ENCODE results near the gene JPH4.
A peak's percentile ranks its signal among the peaks of the same experiment; 100 is the strongest.

Gene JPH4

GRCh38 chr14:23567186-23568020 lies 11.2 kb downstream of the JPH4 start, which contains the start of gene AP1G2:
AP1G2 (minus strand) TSS chr14:23567791; CDS start chr14:23567314, 477 bp downstream.
- Mint-ChIP-seq H3K4me1 (peaks cover 49% of the 10 kb centered on the region), H3K36me3 (ENCODE audit: low read depth) (peaks cover 11% of the 10 kb centered on the region), H3K4me3 (peak within 1 kb of the TSS; percentile 98), H3K27ac (peak within 1 kb of the TSS; percentile 91), H3K9me3 (no peaks in the 10 kb centered on the region), H3K27me3 (ENCODE audit: low read depth, poor library complexity) (no peaks in the 10 kb centered on the region)
- DNase-seq = peak; percentile 86
- TF ChIP-seq, protein P1, sequence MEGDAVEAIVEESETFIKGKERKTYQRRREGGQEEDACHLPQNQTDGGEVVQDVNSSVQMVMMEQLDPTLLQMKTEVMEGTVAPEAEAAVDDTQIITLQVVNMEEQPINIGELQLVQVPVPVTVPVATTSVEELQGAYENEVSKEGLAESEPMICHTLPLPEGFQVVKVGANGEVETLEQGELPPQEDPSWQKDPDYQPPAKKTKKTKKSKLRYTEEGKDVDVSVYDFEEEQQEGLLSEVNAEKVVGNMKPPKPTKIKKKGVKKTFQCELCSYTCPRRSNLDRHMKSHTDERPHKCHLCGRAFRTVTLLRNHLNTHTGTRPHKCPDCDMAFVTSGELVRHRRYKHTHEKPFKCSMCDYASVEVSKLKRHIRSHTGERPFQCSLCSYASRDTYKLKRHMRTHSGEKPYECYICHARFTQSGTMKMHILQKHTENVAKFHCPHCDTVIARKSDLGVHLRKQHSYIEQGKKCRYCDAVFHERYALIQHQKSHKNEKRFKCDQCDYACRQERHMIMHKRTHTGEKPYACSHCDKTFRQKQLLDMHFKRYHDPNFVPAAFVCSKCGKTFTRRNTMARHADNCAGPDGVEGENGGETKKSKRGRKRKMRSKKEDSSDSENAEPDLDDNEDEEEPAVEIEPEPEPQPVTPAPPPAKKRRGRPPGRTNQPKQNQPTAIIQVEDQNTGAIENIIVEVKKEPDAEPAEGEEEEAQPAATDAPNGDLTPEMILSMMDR (IDR thresholded peaks at IDR 0.05) = no peak

DNA sequence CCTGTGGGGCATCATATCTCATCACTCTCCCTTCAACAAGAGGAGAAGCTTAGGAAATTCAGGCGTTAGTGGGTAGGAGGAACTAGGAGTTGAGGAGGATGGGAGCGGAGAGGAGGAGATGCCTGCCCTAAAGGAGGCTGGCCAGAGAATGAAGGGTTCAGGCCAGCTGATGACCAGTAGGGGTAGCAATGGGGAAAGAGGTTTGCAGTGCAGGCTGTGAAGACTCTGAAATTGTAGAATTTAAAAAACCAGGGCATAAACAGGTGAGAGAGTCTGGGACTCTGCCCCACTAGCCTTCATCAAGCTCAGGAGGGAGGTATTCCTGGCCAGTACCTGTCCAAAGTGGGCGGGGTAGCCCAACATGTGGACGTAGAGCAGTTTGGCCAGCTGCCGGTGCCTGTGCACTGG lies 11.8 kb downstream of the JPH4 start:
- Mint-ChIP-seq H3K36me3 (ENCODE audit: low read depth) (peaks cover 12% of the 10 kb centered on the region), H3K4me1 (peaks cover 42% of the 10 kb centered on the region), H3K27ac (no peak overlapping the region), H3K4me3 (peak overlapping the region; percentile 98), H3K27me3 (ENCODE audit: low read depth, poor library complexity) (no peaks in the 10 kb centered on the region), H3K9me3 (no peaks in the 10 kb centered on the region)
- DNase-seq = no peak
- TF ChIP-seq, protein P1 (IDR thresholded peaks at IDR 0.05) = no peak

GRCh38 chr14:23566112-23566777 lies 12.3 kb downstream of the JPH4 start:
- peaks cover 39% of the 10 kb centered on the region for H3K4me1 Mint-ChIP-seq
- TF ChIP-seq, protein P1 (IDR thresholded peaks at IDR 0.05) = no peak
- H3K9me3 Mint-ChIP-seq = no peaks in the 10 kb centered on the region
- H3K27me3 Mint-ChIP-seq (ENCODE audit: low read depth, poor library complexity) = no peaks in the 10 kb centered on the region
- no peak for DNase-seq
- H3K27ac Mint-ChIP-seq = no peak overlapping the region
- peak overlapping the region; percentile 98 for H3K4me3 Mint-ChIP-seq
- H3K36me3 Mint-ChIP-seq (ENCODE audit: low read depth) = peaks cover 17% of the 10 kb centered on the region

GRCh38 chr14:23565626-23566025 lies 13.0 kb downstream of the JPH4 start:
- peaks cover 20% of the 10 kb centered on the region for H3K36me3 Mint-ChIP-seq (ENCODE audit: low read depth)
- H3K4me3 Mint-ChIP-seq = no peak overlapping the region

GRCh38 chr14:23564876-23565275 lies 13.7 kb downstream of the JPH4 start:
- TF ChIP-seq, protein P1 (IDR thresholded peaks at IDR 0.05) = no peak
- DNase-seq = no peak
- peaks cover 27% of the 10 kb centered on the region for H3K36me3 Mint-ChIP-seq (ENCODE audit: low read depth)
- no peaks in the 10 kb centered on the region for H3K9me3 Mint-ChIP-seq
- H3K4me3 Mint-ChIP-seq = no peak overlapping the region
- H3K27ac Mint-ChIP-seq = no peak overlapping the region
- H3K4me1 Mint-ChIP-seq = peaks cover 35% of the 10 kb centered on the region
- H3K27me3 Mint-ChIP-seq (ENCODE audit: low read depth, poor library complexity) = no peaks in the 10 kb centered on the region

More at GRCh38 chr14:23565626-23566025, 13.0 kb downstream of the JPH4 start:
- DNase-seq = no peak
- Mint-ChIP-seq H3K9me3 (no peaks in the 10 kb centered on the region), H3K27me3 (ENCODE audit: low read depth, poor library complexity) (no peaks in the 10 kb centered on the region), H3K4me1 (peaks cover 39% of the 10 kb centered on the region), H3K27ac (no peak overlapping the region)
- TF ChIP-seq, protein P1 (IDR thresholded peaks at IDR 0.05) = no peak

Data from nephron progenitor cell (in vitro differentiated cells).